ENCODE measurements around the gene RB1. TPM values are rescaled to one million over a fixed set of nuclear protein-coding genes. Genes with fewer than 3 reads are reported as not detected.

Gene RB1
- polyA plus RNA-seq, 2 of the 4 experiments (the other 2 are of a cell fraction), result 17.7 to 22.2 TPM

GRCh38 chr13:48255090-48255489 is 48.5 kb upstream of the RB1 start:
- Histone ChIP-seq H3K9me3 (no peaks in the 10 kb centered on the region), H3K27ac (no peak overlapping the region), H3K4me2 (no peak overlapping the region), H3K4me3 (no peak overlapping the region), H3K4me1 (peaks cover 11% of the 10 kb centered on the region; the same call in 2 of the 3 replicates)
- DNase-seq (ENCODE audit: low read depth in 1 of 2, low spot score in 1 of 2) (no peak), ATAC-seq (no peak), FAIRE-seq (no peak)
- ChIA-PET CTCF (no interaction called here), POLR2A (interaction anchor here (0.7 kb wide), 2 partner anchors 22 to 44 kb away, joined by 3 to 4 read pairs; partner anchors contain the start of gene ITM2B)
- no peak for TF ChIP-seq CEBPB (IDR thresholded peaks at IDR 0.05)
- TF ChIP-seq REST (IDR thresholded peaks at IDR 0.05), result no peak
- TF ChIP-seq FOXS1 (CRISPR knock-in tag; IDR thresholded peaks at IDR 0.05), result no peak
- TF ChIP-seq HES2 (IDR thresholded peaks at IDR 0.05), result no peak
- no peak for TF ChIP-seq HDAC2 (IDR thresholded peaks at IDR 0.05)
- TF ChIP-seq EP300 (IDR thresholded peaks at IDR 0.05), result no peak
- no peak for TF ChIP-seq GATA3 (IDR thresholded peaks at IDR 0.05; ENCODE audit: borderline replicate concordance)
- no peak for TF ChIP-seq TFCP2L1 (CRISPR knock-in tag; IDR thresholded peaks at IDR 0.05)
- TF ChIP-seq SMC3 (IDR thresholded peaks at IDR 0.05), result no peak
- no peak for TF ChIP-seq NFE2L2 (conservative IDR thresholded peaks at IDR 0.05; ENCODE audit: low read length)
- no peak for TF ChIP-seq FOSB (CRISPR knock-in tag; IDR thresholded peaks at IDR 0.05)
- TF ChIP-seq JUNB (IDR thresholded peaks at IDR 0.05), result no peak
- no peak for TF ChIP-seq SREBF2 (IDR thresholded peaks at IDR 0.05)
- no peak for TF ChIP-seq MAFK (IDR thresholded peaks at IDR 0.05; ENCODE audit: partially characterized antibody)
- no peak for TF ChIP-seq ZFP36 (IDR thresholded peaks at IDR 0.05; ENCODE audit: borderline replicate concordance, partially characterized antibody)
- TF ChIP-seq BHLHE40 (IDR thresholded peaks at IDR 0.05; ENCODE audit: low read depth, low read length), result no peak
- no peak for TF ChIP-seq MAZ (IDR thresholded peaks at IDR 0.05; ENCODE audit: borderline replicate concordance, low read depth, low read length)
- no peak for TF ChIP-seq EHMT2 (IDR thresholded peaks at IDR 0.05; ENCODE audit: low read depth)
- 98% methylated on average over 12 of the region's 13 CpGs for WGBS (ENCODE audit: missing lambda C conversion rate)

GRCh38 chr13:48255954-48256353 is 47.6 kb upstream of the RB1 start:
- no peak overlapping the region for H3K27ac ChIP-seq
- CTCF ChIA-PET, result no interaction called here
- no peak overlapping the region for H3K4me3 ChIP-seq
- FAIRE-seq, result no peak
- TF ChIP-seq RCOR1 (IDR thresholded peaks at IDR 0.05; ENCODE audit: low read depth, low read length), result no peak
- TF ChIP-seq BHLHE40 (IDR thresholded peaks at IDR 0.05; ENCODE audit: low read depth, low read length), result no peak
- TF ChIP-seq SREBF2 (IDR thresholded peaks at IDR 0.05), result no peak
- TF ChIP-seq NFE2L2 (conservative IDR thresholded peaks at IDR 0.05; ENCODE audit: low read length), result no peak
- TF ChIP-seq BCL3 (IDR thresholded peaks at IDR 0.05), result no peak
- TF ChIP-seq CTCF (IDR thresholded peaks at IDR 0.05), result no peak
- no peak for TF ChIP-seq ELK1 (IDR thresholded peaks at IDR 0.05; ENCODE audit: low read depth, low read length)
- no peak for TF ChIP-seq JUN (IDR thresholded peaks at IDR 0.05)
- TF ChIP-seq USF2 (IDR thresholded peaks at IDR 0.05), result no peak
- TF ChIP-seq PHF8 (IDR thresholded peaks at IDR 0.05; ENCODE audit: borderline replicate concordance, low read depth), result no peak
- no peaks in the 10 kb centered on the region for H3K9me3 ChIP-seq
- ATAC-seq, result no peak
- H3K4me1 ChIP-seq, result peaks cover 11% of the 10 kb centered on the region; the same call in 2 of the 3 replicates
- H3K4me2 ChIP-seq, result no peak overlapping the region
- POLR2A ChIA-PET, result no interaction called here
- no peak for DNase-seq (ENCODE audit: low read depth in 1 of 2, low spot score in 1 of 2)
- 42% methylated on average over 1 of the region's 1 CpG for WGBS (ENCODE audit: missing lambda C conversion rate)

Data from A549 (cell line).